Cardiac muscle cell (in vitro differentiated cells and primary cell): ENCODE measurements around the gene BBX. TPM values are rescaled to one million over a fixed set of nuclear protein-coding genes. Genes with fewer than 3 reads are reported as not detected.
A peak's percentile ranks its signal among the peaks of the same experiment; 100 is the strongest.

ENCODE experiments used
- DNase-seq, 2 donors: peaks; one replicate each; pipeline versions ENCODE4 v3.0.0 to v3.0.0-alpha.2; 2010 to 2017; ENCODE audit warnings: low read depth in 1 of 2, low spot score in 1 of 2
- H3K27ac ChIP-seq: fragments of 200-600 bp; sonication (generic); 2 replicates; pipeline ENCODE4 v1.5.1; 2016
- H3K27me3 ChIP-seq: fragments of 200-600 bp; sonication (generic); 2 replicates; pipeline ENCODE4 v1.6.0; 2016; ENCODE audit warnings: control low read depth
- H3K36me3 ChIP-seq: fragments of 200-600 bp; sonication (generic); 2 replicates; pipeline ENCODE4 v1.5.1; 2016; ENCODE audit warnings: control low read depth
- H3K4me1 ChIP-seq: fragments of 200-600 bp; sonication (generic); 2 replicates; pipeline ENCODE4 v1.8.1; 2017; ENCODE audit warnings: low read depth, mild to moderate bottlenecking, mixed run types
- H3K4me3 ChIP-seq: fragments of 200-600 bp; sonication (generic); 2 replicates; pipeline ENCODE4 v1.5.1; 2016; ENCODE audit warnings: mild to moderate bottlenecking
- H3K9me3 ChIP-seq: fragments of 200-600 bp; sonication (generic); 2 replicates; pipeline ENCODE4 v1.5.1; 2017; ENCODE audit warnings: low read depth, mild to moderate bottlenecking, control low read depth
- CTCF ChIP-seq: IDR thresholded peaks from 2 replicates; pipeline ENCODE4 v1.5.1; 2012; ENCODE audit warnings: low read depth, mild to moderate bottlenecking, low read length
- polyA plus RNA-seq: library from polyadenylated mRNA; unstranded; fragments of >200 nt; fragmentation: Nextera tagmentation; extraction: Ambion mirVana; gene quantifications from 2 replicates; pipeline ENCODE4 v1.2.1, GENCODE V29; 2016
- total RNA-seq: library from RNA; depleted of rRNA; stranded (reverse); fragments of >200 nt; gene quantifications from 2 replicates; pipeline ENCODE4 v1.2.3, GENCODE V29; 2016

Gene BBX
- total and polyA plus RNA-seq, 2 experiments from 2014 or later: 77.5 to 96.2 TPM

DNA sequence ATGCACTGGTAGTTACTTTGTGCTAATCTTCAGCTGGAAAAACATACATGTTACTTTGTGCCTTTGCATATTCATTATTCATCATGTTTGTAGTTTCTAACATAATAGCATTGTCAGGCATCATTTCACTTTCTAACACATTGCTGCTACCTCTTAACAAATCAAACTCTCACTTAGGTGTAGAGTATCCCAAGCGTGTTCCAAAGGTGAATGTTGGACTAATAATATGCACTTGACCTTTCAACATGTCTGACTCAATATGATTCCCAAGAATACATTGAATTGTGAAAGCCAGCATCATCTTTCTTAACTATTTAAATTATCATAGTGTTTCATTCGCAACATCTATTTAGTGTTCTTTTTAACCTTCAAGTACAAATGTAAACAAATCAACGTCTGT is 211.6 kb downstream of the BBX start:
- no peak for DNase-seq
- Histone ChIP-seq H3K27me3 (no peaks in the 10 kb centered on the region), H3K9me3 (no peaks in the 10 kb centered on the region), H3K4me3 (no peak overlapping the region), H3K27ac (no peak overlapping the region), H3K4me1 (no peaks in the 10 kb centered on the region), H3K36me3 (peaks cover 8% of the 10 kb centered on the region)
- TF ChIP-seq CTCF: no peak

GRCh38 chr3:107737914-107738313 is 215.2 kb downstream of the BBX start:
- DNase-seq: no peak
- Histone ChIP-seq H3K27ac (no peak overlapping the region), H3K27me3 (no peaks in the 10 kb centered on the region), H3K9me3 (no peaks in the 10 kb centered on the region), H3K36me3 (no peaks in the 10 kb centered on the region), H3K4me3 (no peak overlapping the region), H3K4me1 (no peaks in the 10 kb centered on the region)
- no peak for TF ChIP-seq CTCF

DNA sequence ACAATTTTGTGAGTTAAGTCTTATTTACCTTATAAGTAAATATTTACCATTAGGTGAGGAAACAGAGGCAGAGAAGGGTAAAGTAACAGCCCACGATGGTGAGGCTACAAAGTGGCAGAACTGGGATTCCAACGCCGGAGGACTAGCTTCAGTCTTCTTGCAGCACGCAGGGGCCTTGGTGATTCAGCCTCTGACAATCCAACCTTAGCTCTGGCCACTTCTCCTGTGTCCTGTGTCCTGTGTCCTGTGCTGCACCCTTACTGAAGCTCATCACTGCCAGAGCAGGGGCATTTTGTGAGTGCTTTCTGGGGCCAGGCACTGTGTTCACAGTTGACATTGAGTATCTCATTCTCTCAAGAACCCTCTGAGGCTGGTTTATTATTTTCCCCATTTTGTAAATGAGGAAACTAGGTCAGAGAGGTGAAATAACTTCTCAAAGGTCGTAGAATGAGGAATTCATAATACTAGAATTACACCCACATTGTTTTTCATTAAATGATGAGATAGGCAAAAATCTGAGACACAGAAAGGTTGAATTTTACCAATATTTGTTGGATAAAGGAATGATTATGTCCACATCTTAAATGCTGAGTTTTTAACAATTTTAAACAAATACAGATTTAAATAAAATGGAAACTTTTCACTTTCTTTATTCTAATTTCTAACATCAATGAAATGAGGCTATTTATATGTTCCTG is 215.9 kb downstream of the BBX start:
- TF ChIP-seq CTCF: no peak
- Histone ChIP-seq H3K27ac (no peak overlapping the region), H3K36me3 (no peaks in the 10 kb centered on the region), H3K4me3 (no peak overlapping the region), H3K4me1 (no peaks in the 10 kb centered on the region), H3K27me3 (no peaks in the 10 kb centered on the region), H3K9me3 (no peaks in the 10 kb centered on the region)
- DNase-seq: no peak

- no peaks in the 10 kb centered on the region for H3K27me3 ChIP-seq
- H3K27ac ChIP-seq: no peak overlapping the region
- DNase-seq: no peak
Observed at GRCh38 chr3:107739227-107739626, 216.5 kb downstream of the BBX start.

GRCh38 chr3:107740992-107741896 is 218.5 kb downstream of the BBX start:
- Histone ChIP-seq H3K4me1 (peaks cover 2% of the 10 kb centered on the region), H3K9me3 (no peaks in the 10 kb centered on the region), H3K27ac (no peak overlapping the region), H3K27me3 (no peaks in the 10 kb centered on the region), H3K4me3 (no peak overlapping the region), H3K36me3 (no peaks in the 10 kb centered on the region)
- peak in 1 of 2 donors; percentile 57 for DNase-seq
- TF ChIP-seq CTCF: peak; percentile 47

More at GRCh38 chr3:107739227-107739626, 216.5 kb downstream of the BBX start:
- no peaks in the 10 kb centered on the region for H3K9me3 ChIP-seq
- H3K36me3 ChIP-seq: no peaks in the 10 kb centered on the region
- H3K4me1 ChIP-seq: no peaks in the 10 kb centered on the region
- H3K4me3 ChIP-seq: no peak overlapping the region
- no peak for TF ChIP-seq CTCF
